ENCODE results near the gene RASSF8.

GRCh38 chr12:26101763-26102162 is 143.3 kb downstream of the RASSF8 start:
- TF ChIP-seq CTCF (IDR thresholded peaks at IDR 0.05 in 2 of 3, conservative IDR thresholded peaks at IDR 0.05 in 1 of 3; ENCODE audit: insufficient read depth in 2 of 3, low read depth in 1 of 3, low read length in 3 of 3), result no peak
- TF ChIP-seq HLTF (IDR thresholded peaks at IDR 0.05), result no peak
- TF ChIP-seq NCOA6 (IDR thresholded peaks at IDR 0.05), result no peak
- no peak for TF ChIP-seq MYC (IDR thresholded peaks at IDR 0.05; ENCODE audit: low read depth, low read length)
- no peak for TF ChIP-seq MYC (CRISPR knock-in tag; IDR thresholded peaks at IDR 0.05; ENCODE audit: borderline replicate concordance, low read depth)
- no peak for TF ChIP-seq ELK1 (CRISPR knock-in tag; IDR thresholded peaks at IDR 0.05)
- no peak for TF ChIP-seq ILF3 (IDR thresholded peaks at IDR 0.05; ENCODE audit: borderline replicate concordance)
